Endothelial cell (in vitro differentiated cells): ENCODE measurements around the gene CEP290. TPM values are rescaled to one million over a fixed set of nuclear protein-coding genes. Genes with fewer than 3 reads are reported as not detected.

Source experiments
- DNase-seq: peaks from one replicate; pipeline ENCODE4 v3.0.0; 2021; ENCODE audit warnings: low spot score
- H3K27ac Mint-ChIP-seq: one replicate; pipeline ENCODE4 v1.8.0; 2021; ENCODE audit warnings: mixed read lengths, inconsistent platforms; ENCODE audit not compliant: unreplicated experiment
- H3K27me3 Mint-ChIP-seq: one replicate; pipeline ENCODE4 v1.8.0; 2021; ENCODE audit warnings: mild to moderate bottlenecking, moderate library complexity, mixed read lengths, inconsistent platforms; ENCODE audit not compliant: unreplicated experiment
- H3K36me3 Mint-ChIP-seq: one replicate; pipeline ENCODE4 v1.8.0; 2021; ENCODE audit warnings: mild to moderate bottlenecking, low read depth, mixed read lengths, inconsistent platforms; ENCODE audit not compliant: unreplicated experiment
- H3K4me1 Mint-ChIP-seq: one replicate; pipeline ENCODE4 v1.8.0; 2021; ENCODE audit warnings: mild to moderate bottlenecking, mixed read lengths, inconsistent platforms; ENCODE audit not compliant: unreplicated experiment
- H3K4me3 Mint-ChIP-seq: one replicate; pipeline ENCODE4 v1.8.0; 2021; ENCODE audit warnings: mild to moderate bottlenecking, mixed read lengths, inconsistent platforms; ENCODE audit not compliant: unreplicated experiment
- H3K9me3 Mint-ChIP-seq: one replicate; pipeline ENCODE4 v1.8.0; 2021; ENCODE audit warnings: mixed read lengths, inconsistent platforms; ENCODE audit not compliant: unreplicated experiment
- CTCF ChIP-seq: fragments of 200-600 bp; sonication (generic); IDR thresholded peaks from one replicate; pipeline ENCODE4 v1.5.0; 2021; ENCODE audit warnings: antibody characterized with exemption; ENCODE audit not compliant: unreplicated experiment
- total RNA-seq: library from RNA; stranded (reverse); fragmentation: NEBNext Ultra II Directional; extraction: Animal tissue kit (Norgen Biotek cat#: 25700); gene quantifications from one replicate; pipeline ENCODE4 v1.2.1, GENCODE V29; 2021; ENCODE audit not compliant: unreplicated experiment

The CEP290 gene
- total RNA-seq, 1 donor from 2014 or later = 13.9 TPM

DNA sequence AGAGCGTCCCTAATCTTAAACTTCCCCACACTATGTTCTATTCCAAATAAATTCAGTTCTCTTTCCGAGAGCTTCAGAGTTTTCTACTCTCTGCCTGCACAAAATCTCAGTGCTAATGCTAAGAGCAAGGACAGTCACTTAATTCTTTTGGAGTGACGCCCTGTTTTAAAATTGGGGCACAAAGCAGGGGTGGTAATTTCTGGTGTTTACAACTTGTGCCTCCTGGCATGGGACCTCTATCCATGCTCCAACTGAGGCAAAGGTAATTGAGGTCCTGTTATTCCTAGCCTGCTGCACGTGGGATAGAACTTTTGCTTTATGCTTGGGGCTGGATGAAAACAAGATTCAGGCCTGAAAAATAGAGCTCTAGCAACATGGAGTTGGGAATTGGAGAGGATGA, 135.5 kb downstream of the CEP290 start:
- Mint-ChIP-seq H3K27me3 (no peaks in the 10 kb centered on the region), H3K4me3 (no peak overlapping the region), H3K4me1 (no peaks in the 10 kb centered on the region), H3K27ac (no peak overlapping the region), H3K36me3 (no peaks in the 10 kb centered on the region), H3K9me3 (no peaks in the 10 kb centered on the region)
- no peak for TF ChIP-seq CTCF
- no peak for DNase-seq

- H3K27ac Mint-ChIP-seq = no peak overlapping the region
- no peaks in the 10 kb centered on the region for H3K27me3 Mint-ChIP-seq
- no peaks in the 10 kb centered on the region for H3K36me3 Mint-ChIP-seq
- no peaks in the 10 kb centered on the region for H3K9me3 Mint-ChIP-seq
- DNase-seq = no peak
- no peak overlapping the region for H3K4me3 Mint-ChIP-seq
- H3K4me1 Mint-ChIP-seq = no peaks in the 10 kb centered on the region
- no peak for TF ChIP-seq CTCF
These were observed 140.6 kb downstream of the CEP290 start for GRCh38 chr12:88001327-88001726.

Other genes starting within 250 kb of the CEP290 start
- gene C12orf50, start 112.7 kb downstream of the CEP290 start, total RNA-seq = not detected
- 21.4 TPM for gene TMTC3, start 219 bp upstream of the CEP290 start, total RNA-seq